GM19328 (cell line): ENCODE data around the gene MYBL2.

Experiments used
- ATAC-seq: cut with Tn5 transposase; IDR thresholded peaks from one replicate; pipeline ENCODE4 v1.9.1; 2021; ENCODE audit warnings: mild to moderate bottlenecking, moderate library complexity; ENCODE audit not compliant: unreplicated experiment

Gene MYBL2

GRCh38 chr20:43681991-43682410 lies 15.1 kb downstream of the MYBL2 start:
- peak; percentile 87 for ATAC-seq

DNA sequence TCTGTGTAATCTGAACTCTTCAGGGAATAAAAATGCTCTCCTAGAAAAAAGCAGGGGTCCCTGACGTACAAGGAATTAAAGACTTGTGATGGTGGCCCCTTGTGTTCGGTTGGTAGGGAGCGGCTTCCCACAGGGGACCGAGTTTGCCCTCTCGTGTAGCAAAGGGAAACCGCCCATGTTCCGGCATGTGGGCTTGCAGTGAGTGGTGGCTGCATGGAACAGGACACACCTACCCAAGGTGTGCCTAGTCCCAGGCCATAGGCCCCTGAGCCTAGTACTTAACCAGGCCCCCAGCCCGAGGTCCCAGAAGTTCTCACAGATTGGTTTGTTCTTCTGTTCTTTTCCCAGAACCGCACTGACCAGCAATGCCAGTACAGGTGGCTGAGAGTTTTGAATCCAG lies 15.5 kb downstream of the MYBL2 start:
- no peak for ATAC-seq

DNA sequence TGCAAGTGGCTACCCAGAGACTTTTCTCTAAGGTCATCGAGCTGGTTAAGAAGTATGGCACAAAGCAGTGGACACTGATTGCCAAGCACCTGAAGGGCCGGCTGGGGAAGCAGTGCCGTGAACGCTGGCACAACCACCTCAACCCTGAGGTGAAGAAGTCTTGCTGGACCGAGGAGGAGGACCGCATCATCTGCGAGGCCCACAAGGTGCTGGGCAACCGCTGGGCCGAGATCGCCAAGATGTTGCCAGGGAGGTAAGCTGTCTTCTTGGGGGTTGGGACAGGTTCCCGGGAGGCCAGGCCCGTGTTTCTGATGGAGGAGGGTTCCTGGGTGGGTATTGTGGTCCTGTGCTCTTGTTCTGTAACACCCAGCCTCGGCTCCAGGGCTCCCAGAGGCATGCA lies 19.9 kb downstream of the MYBL2 start:
- no peak for ATAC-seq

DNA sequence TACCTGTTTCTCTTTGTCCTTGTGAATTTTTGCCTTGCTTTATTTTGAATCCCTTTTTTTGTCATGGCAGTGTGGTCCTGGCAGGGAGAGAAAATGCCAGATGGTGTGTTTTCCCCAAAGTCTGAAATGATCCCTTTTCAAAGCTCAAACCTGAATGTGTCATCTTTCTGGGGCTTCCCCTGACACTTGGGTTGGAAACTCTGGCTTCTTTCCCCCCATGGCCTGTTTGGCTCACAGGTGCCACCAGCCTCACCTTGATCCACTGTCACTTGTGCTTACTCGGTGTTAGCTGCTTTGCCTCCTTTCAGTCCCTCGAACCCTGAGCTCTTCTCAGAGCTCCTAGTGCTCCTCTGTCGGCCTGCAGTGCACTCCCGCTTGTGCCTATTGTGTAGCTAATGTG lies 22.3 kb downstream of the MYBL2 start:
- no peak for ATAC-seq

GRCh38 chr20:43690943-43691598 lies 24.2 kb downstream of the MYBL2 start:
- ATAC-seq, result no peak

DNA sequence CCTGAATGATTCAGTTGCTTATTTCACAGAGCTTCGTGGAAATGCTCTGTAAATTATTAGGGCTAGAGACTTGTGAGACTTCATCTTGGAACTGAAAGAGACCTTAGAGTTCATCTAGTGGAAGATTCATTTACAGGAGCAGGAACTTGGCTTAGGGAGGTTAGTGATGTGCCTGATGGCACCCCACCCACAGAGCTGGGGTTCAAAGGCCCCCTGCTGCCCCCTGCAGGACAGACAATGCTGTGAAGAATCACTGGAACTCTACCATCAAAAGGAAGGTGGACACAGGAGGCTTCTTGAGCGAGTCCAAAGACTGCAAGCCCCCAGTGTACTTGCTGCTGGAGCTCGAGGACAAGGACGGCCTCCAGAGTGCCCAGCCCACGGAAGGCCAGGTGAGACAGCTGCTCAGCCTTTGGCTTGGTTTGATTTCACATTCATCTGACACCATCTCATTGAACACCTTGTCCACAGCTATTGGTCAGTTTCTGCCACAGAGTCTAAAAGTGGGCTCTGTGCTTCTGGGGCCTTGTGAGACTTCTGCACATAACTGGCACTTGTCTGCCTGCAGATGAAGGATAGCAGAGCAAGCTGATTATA lies 25.1 kb downstream of the MYBL2 start:
- no peak for ATAC-seq

DNA sequence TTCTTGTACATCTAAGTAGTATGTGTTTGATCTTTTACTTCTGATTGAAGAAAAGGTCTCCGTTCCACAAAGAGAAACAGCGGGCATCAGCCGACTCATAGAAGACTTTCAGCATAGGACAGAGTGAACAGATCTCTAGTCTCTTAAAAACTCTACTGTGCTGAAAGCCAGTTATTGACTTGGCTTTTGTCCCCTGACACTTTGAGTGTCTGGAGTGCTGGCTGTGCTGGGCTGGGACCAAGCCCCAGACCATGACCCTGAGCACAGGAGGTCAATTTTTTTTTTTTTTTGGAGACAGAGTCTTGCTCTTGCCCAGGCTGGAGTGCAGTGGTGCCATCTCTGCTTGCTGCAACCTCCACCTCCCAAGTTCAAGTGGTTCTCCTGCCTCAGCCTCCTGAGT lies 27.8 kb downstream of the MYBL2 start:
- ATAC-seq, result no peak

- ATAC-seq, result no peak
Measured at GRCh38 chr20:43695571-43695970, 28.7 kb downstream of the MYBL2 start.

GRCh38 chr20:43699941-43700565 lies 33.1 kb downstream of the MYBL2 start:
- no peak for ATAC-seq

GRCh38 chr20:43700627-43701026 lies 33.7 kb downstream of the MYBL2 start:
- ATAC-seq, result no peak

DNA sequence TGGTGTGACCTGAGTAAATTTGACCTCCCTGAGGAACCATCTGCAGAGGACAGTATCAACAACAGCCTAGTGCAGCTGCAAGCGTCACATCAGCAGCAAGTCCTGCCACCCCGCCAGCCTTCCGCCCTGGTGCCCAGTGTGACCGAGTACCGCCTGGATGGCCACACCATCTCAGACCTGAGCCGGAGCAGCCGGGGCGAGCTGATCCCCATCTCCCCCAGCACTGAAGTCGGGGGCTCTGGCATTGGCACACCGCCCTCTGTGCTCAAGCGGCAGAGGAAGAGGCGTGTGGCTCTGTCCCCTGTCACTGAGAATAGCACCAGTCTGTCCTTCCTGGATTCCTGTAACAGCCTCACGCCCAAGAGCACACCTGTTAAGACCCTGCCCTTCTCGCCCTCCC lies 35.6 kb downstream of the MYBL2 start:
- ATAC-seq, result no peak

DNA sequence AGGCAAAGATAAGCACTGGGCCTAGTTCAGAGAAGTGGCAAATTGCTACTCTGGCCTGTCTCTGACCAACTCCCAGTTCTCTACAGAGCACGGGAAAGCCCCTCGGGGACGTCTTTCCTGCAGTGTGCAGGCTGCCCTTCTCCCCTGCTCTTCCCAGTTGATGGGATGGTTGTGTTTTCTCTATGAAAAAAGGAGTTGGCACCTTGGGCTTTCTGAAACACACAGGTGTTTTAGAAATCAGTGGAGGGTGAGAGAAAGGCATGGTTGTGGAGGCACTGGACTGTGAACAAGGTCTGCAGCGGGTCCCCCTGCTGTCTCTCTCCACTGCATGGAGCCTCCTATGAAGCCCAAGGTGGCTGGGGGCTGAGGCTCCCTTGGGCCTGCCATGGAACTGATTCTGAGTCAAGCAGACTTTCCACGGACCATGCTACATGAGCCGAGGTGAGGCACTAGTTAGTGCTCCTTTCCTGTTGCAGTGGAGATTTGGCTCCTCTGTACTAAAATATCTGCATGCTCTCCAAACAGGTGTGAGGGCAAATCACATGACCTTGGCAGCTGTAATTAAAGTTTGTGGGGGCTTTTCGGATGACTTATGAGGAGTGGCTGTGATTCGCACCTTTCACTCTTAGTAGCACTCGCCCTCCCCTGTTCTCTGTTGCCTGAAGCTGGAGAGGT lies 43.6 kb downstream of the MYBL2 start:
- peak; percentile 70 for ATAC-seq

- ATAC-seq, result no peak
Measured at GRCh38 chr20:43711098-43711654, 44.3 kb downstream of the MYBL2 start.

- ATAC-seq, result no peak
Measured at GRCh38 chr20:43715044-43715443, 48.1 kb downstream of the MYBL2 start.

DNA sequence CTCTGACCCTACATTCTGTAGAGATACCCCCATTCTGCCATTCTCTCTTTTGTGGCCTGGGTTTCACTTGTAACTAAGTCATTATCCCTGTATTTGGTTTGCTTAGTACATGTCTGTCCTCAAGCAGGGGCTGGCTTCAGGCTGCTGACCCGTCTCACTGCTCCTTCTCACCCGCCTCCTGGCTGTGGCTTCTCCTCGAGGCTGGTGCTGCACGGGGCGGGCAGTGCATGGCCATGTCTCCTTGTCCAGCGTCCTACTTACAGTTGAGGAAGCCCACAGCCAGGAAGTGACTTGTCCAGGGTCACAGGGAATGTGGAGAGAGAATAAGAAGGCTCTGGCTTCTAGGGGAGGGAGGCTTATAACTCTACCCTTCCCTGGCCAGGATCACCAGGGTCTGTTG lies 48.6 kb downstream of the MYBL2 start:
- no peak for ATAC-seq

DNA sequence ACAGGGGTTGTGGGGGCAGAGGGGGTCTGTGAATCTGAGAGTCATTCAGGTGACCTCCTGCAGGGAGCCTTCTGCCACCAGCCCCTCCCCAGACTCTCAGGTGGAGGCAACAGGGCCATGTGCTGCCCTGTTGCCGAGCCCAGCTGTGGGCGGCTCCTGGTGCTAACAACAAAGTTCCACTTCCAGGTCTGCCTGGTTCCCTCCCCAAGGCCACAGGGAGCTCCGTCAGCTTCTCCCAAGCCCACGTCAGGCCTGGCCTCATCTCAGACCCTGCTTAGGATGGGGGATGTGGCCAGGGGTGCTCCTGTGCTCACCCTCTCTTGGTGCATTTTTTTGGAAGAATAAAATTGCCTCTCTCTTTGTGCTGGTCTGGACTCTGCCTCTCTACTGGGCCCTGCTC lies 49.2 kb downstream of the MYBL2 start:
- no peak for ATAC-seq

DNA sequence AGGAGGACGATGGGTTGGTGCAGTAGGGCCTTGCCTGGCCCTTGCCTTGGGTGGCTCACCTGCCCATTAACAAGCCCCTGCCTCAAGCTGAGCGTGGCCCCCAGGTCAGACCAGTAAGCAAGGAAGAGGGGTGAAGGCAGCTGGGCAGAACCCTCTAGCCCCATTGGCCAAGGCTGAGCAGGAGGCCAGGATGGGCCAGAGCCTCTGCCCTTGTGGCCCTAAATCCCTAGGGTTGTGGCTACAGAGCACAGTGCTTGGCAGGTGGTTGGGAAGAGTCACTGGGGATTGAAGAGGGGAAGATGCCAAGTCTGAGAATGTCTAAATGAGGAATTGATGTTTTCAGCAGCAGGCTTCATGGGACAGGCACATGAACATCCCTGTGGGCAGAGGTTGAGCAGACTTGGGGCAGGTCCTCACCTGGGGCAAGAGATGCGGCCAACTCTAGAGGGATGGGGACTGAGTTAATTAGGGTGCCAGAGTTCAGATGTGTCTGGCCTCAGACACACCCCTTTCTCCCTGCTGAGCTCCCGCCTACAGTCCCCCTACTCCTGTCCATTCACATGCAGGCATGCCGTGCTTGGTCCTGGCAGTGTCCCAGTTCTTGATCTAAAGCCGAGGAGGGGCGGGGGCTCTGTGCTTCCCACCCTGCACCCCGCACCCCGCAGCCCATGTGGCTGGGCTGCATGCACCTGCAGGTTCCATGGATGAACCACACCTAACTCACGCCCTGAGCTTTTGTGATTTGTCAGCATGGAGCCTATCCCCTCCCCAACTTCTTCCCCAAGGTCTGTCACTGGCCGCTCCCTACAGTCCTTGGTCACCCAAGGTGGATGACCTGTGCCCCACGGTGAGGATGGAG lies 50.1 kb downstream of the MYBL2 start:
- ATAC-seq, result no peak

DNA sequence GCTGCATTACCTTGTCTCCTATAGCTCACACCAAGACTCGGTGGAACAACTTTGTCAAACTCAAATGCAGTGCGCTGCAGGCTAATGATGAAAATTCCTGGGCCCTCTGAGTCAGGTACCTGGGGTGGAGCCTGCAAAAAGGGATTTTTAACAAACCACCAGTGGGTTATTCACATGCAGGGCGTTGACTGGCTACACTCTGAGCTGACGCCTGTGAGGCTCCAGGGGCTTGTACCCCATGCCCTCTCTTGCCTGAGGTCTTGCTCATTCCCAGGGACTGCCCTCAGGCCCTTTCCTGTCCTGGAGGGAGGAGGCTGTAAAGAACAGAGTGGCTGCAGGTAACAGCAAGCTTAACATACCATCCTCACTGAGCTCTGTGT lies 50.7 kb downstream of the MYBL2 start:
- no peak for ATAC-seq

GRCh38 chr20:43720007-43720406 lies 53.1 kb downstream of the MYBL2 start:
- ATAC-seq, result no peak

- ATAC-seq, result no peak
Measured at GRCh38 chr20:43721097-43721428, 54.1 kb downstream of the MYBL2 start.
